Skin epidermis (tissue), 12 donors: ENCODE measurements around the gene NRG4.
"Not testable (repeated sequence)": the region's sequence is repeated elsewhere in the genome, so short reads cannot be mapped to it uniquely, and the experiment has no call there.

Experiments used
- H3K27ac ChIP-seq, 21 experiments: fragments of 200-600 bp; sonication (generic) in 11 of 21; one replicate each; pipeline ENCODE4 v1.5.0; 2020; ENCODE audit warnings: mild to moderate bottlenecking in 3 of 21, inconsistent platforms in 2 of 21, moderate library complexity in 2 of 21
- H3K4me3 ChIP-seq, 7 experiments: fragments of 200-600 bp; sonication (generic) in 2 of 7; one replicate each; pipeline ENCODE4 v1.5.0; 2020; ENCODE audit warnings: inconsistent platforms in 2 of 7, mild to moderate bottlenecking in 2 of 7, moderate library complexity in 1 of 7

Gene NRG4

GRCh38 chr15:75929799-75930565 is 82.2 kb downstream of the NRG4 start:
- Histone ChIP-seq H3K4me3 (no peak overlapping the region), H3K27ac (no peak overlapping the region)

GRCh38 chr15:75928680-75929608 is 83.3 kb downstream of the NRG4 start:
- H3K27ac ChIP-seq = no peak overlapping the region
- no peak overlapping the region for H3K4me3 ChIP-seq

GRCh38 chr15:75927601-75928000 is 84.6 kb downstream of the NRG4 start:
- H3K27ac ChIP-seq = no peak overlapping the region

GRCh38 chr15:75926931-75927330 is 85.3 kb downstream of the NRG4 start:
- H3K4me3 ChIP-seq = no peak overlapping the region
- no peak overlapping the region for H3K27ac ChIP-seq

More at GRCh38 chr15:75927601-75928000, 84.6 kb downstream of the NRG4 start:
- no peak overlapping the region for H3K4me3 ChIP-seq

- no peak overlapping the region for H3K4me3 ChIP-seq
- no peak overlapping the region for H3K27ac ChIP-seq
Observed at GRCh38 chr15:75925440-75925839, 86.8 kb downstream of the NRG4 start.

- no peak overlapping the region for H3K27ac ChIP-seq
- no peak overlapping the region for H3K4me3 ChIP-seq
Observed at GRCh38 chr15:75924576-75924975, 87.6 kb downstream of the NRG4 start.

GRCh38 chr15:75923756-75924155 is 88.5 kb downstream of the NRG4 start:
- H3K27ac ChIP-seq = no peak overlapping the region

GRCh38 chr15:75921732-75922703 is 90.2 kb downstream of the NRG4 start:
- Histone ChIP-seq H3K4me3 (no peak overlapping the region), H3K27ac (no peak overlapping the region)

More at GRCh38 chr15:75923756-75924155, 88.5 kb downstream of the NRG4 start:
- H3K4me3 ChIP-seq = no peak overlapping the region

- Histone ChIP-seq H3K27ac (no peak overlapping the region), H3K4me3 (no peak overlapping the region)
Observed at GRCh38 chr15:75920079-75920478, 92.1 kb downstream of the NRG4 start.

GRCh38 chr15:75918135-75918534 is 94.1 kb downstream of the NRG4 start:
- Histone ChIP-seq H3K27ac (no peak overlapping the region), H3K4me3 (no peak overlapping the region)

- H3K27ac ChIP-seq = no peak overlapping the region
- H3K4me3 ChIP-seq = no peak overlapping the region
Observed at GRCh38 chr15:75916978-75917377, 95.2 kb downstream of the NRG4 start.

GRCh38 chr15:75910355-75910754 is 101.9 kb downstream of the NRG4 start:
- not testable (repeated sequence) for H3K4me3 ChIP-seq, H3K27ac ChIP-seq

GRCh38 chr15:75905231-75905630 is 107.0 kb downstream of the NRG4 start:
- peak overlapping the region in 1 of 21 experiments; percentile 21 for H3K27ac ChIP-seq
- H3K4me3 ChIP-seq = peak overlapping the region in 1 of 7 experiments; percentile 99

- peak within 1 kb of the TSS; percentile 63 to 99 (median 84) for H3K4me3 ChIP-seq
- peak within 1 kb of the TSS; percentile 23 to 98 (median 89) for H3K27ac ChIP-seq
Observed at GRCh38 chr15:75903331-75904239, 108.6 kb downstream of the NRG4 start, which contains the start of gene FBXO22. Gene FBXO22 (plus strand): TSS chr15:75903878. CDS start chr15:75903964, 86 bp downstream.

GRCh38 chr15:75902129-75902557 is 110.1 kb downstream of the NRG4 start:
- H3K27ac ChIP-seq = no peak overlapping the region
- H3K4me3 ChIP-seq = no peak overlapping the region

- no peak overlapping the region for H3K27ac ChIP-seq
- no peak overlapping the region for H3K4me3 ChIP-seq
Observed at GRCh38 chr15:75900577-75900976, 111.6 kb downstream of the NRG4 start.

- H3K27ac ChIP-seq = no peak overlapping the region
- no peak overlapping the region for H3K4me3 ChIP-seq
Observed at GRCh38 chr15:75895731-75896130, 116.5 kb downstream of the NRG4 start.

GRCh38 chr15:75891895-75892294 is 120.3 kb downstream of the NRG4 start:
- H3K4me3 ChIP-seq = no peak overlapping the region
- H3K27ac ChIP-seq = peak overlapping the region in 4 of 21 experiments; percentile 18 to 50 (median 27)
